GM12891 (cell line): Measurements from ENCODE around the gene SHISA5.

Source experiments
- PAX5 ChIP-seq: IDR thresholded peaks from 2 replicates; pipeline ENCODE4 v1.6.1; 2011; ENCODE audit warnings: low read length, moderate library complexity, mild to moderate bottlenecking; ENCODE audit not compliant: insufficient read depth, severe bottlenecking
- POLR2A ChIP-seq: IDR thresholded peaks from 2 replicates; pipeline ENCODE4 v1.6.1; 2011; ENCODE audit warnings: low read depth, low read length, control low read depth
- POLR2AphosphoS5 ChIP-seq: IDR thresholded peaks from 2 replicates; pipeline ENCODE4 v1.6.1; 2011; ENCODE audit warnings: low read depth, low read length, control low read depth
- POU2F2 ChIP-seq: IDR thresholded peaks from 2 replicates; pipeline ENCODE4 v1.6.1; 2011; ENCODE audit warnings: low read depth, mild to moderate bottlenecking, control low read depth, low read length, moderate library complexity
- SPI1 ChIP-seq: IDR thresholded peaks from 2 replicates; pipeline ENCODE4 v1.6.1; 2011; ENCODE audit warnings: low read depth, low read length, control low read depth
- TAF1 ChIP-seq: IDR thresholded peaks from 2 replicates; pipeline ENCODE4 v1.6.1; 2011; ENCODE audit warnings: low read depth, low read length, control low read depth

DNA sequence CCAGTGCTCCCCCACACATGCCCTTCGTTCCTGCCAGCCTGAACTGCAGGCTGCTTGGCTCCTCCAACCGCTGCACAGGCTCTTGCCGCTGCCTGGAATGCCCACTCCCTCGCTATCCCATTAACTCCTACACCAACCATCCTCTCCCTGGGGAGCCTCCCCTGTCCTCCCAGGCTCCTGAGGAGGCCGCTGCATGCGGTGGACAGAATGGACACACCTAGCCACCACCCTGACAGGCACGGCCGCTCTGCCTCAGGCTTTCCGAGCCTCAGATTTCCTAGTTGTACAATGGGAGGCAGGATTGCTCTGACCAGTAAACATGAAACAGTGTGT lies 76.4 kb downstream of the SHISA5 start:
- no peak for TF ChIP-seq TAF1
- no peak for TF ChIP-seq POLR2A
- TF ChIP-seq POLR2AphosphoS5: no peak
- no peak for TF ChIP-seq SPI1
- no peak for TF ChIP-seq PAX5
- TF ChIP-seq POU2F2: no peak
